Measurements from ENCODE around the gene GRPEL1.
"Not testable (repeated sequence)": the region's sequence is repeated elsewhere in the genome, so short reads cannot be mapped to it uniquely, and the experiment has no call there.

GRCh38 chr4:7079483-7079882 is 11.6 kb upstream of the GRPEL1 start:
- not testable (repeated sequence) for TF ChIP-seq EZH2 (IDR thresholded peaks at IDR 0.05; ENCODE audit: low read depth); CTCF (conservative IDR thresholded peaks at IDR 0.05)
